Stimulated activated CD8-positive, alpha-beta memory T cell treated with anti-CD3 and anti-CD28 coated beads, Interleukin-7, amount 100 ng/mL, for 1 hour (primary cell): Measurements from ENCODE around the gene EIF6.
"Not testable (repeated sequence)": the region's sequence is repeated elsewhere in the genome, so short reads cannot be mapped to it uniquely, and the experiment has no call there.

Experiments
- DNase-seq, 2 donors: peaks; one replicate each; pipeline ENCODE4 v3.0.0-alpha.2; 2020; ENCODE audit warnings: low read depth in 2 of 2

EIF6 gene

GRCh38 chr20:35284267-35284991 lies at the start of gene EIF6:
Gene EIF6, minus strand, starts transcription at chr20:35284772. Its CDS starts 285 bp downstream, at chr20:35284487.
- peak; percentile 45 to 51 for DNase-seq

GRCh38 chr20:35333606-35334005 lies 49.0 kb upstream of the EIF6 start:
- DNase-seq = no peak

- DNase-seq = no peak
Observed at GRCh38 chr20:35332540-35333200, 48.1 kb upstream of the EIF6 start.

- DNase-seq = no peak
Observed at GRCh38 chr20:35329435-35330139, 45.0 kb upstream of the EIF6 start.

- no peak for DNase-seq
Observed at GRCh38 chr20:35328689-35329088, 44.1 kb upstream of the EIF6 start.

GRCh38 chr20:35328095-35328685 lies 43.6 kb upstream of the EIF6 start:
- DNase-seq = no peak

GRCh38 chr20:35327074-35327976 lies 42.8 kb upstream of the EIF6 start:
- DNase-seq = no peak

GRCh38 chr20:35326740-35327073 lies 42.1 kb upstream of the EIF6 start:
- DNase-seq = no peak

GRCh38 chr20:35326021-35326739 lies 41.6 kb upstream of the EIF6 start:
- DNase-seq = no peak

- DNase-seq = no peak
Observed at GRCh38 chr20:35325401-35325800, 40.8 kb upstream of the EIF6 start.

GRCh38 chr20:35320396-35321126 lies 36.0 kb upstream of the EIF6 start:
- no peak for DNase-seq

GRCh38 chr20:35319871-35320197 lies 35.3 kb upstream of the EIF6 start:
- DNase-seq = no peak

- DNase-seq = no peak
Observed at GRCh38 chr20:35319192-35319870, 34.8 kb upstream of the EIF6 start.

- no peak for DNase-seq
Observed at GRCh38 chr20:35318502-35319157, 34.1 kb upstream of the EIF6 start.

GRCh38 chr20:35317416-35318210 lies 33.0 kb upstream of the EIF6 start:
- no peak for DNase-seq

GRCh38 chr20:35316086-35316485 lies 31.5 kb upstream of the EIF6 start:
- DNase-seq = no peak

GRCh38 chr20:35315632-35316020 lies 31.1 kb upstream of the EIF6 start:
- not testable (repeated sequence) for DNase-seq
